HFFc6 (cell line): ENCODE results near the gene SLC4A3. TPM values are rescaled to one million over a fixed set of nuclear protein-coding genes. Genes with fewer than 3 reads are reported as not detected.

Source experiments
- DNase-seq: peaks from one replicate; pipeline ENCODE4 v3.0.0-alpha.2; 2018
- H3K27ac Mint-ChIP-seq: 2 replicates; pipeline ENCODE4 v1.8.0; 2020; ENCODE audit warnings: mild to moderate bottlenecking, mixed read lengths
- H3K27me3 Mint-ChIP-seq: 2 replicates; pipeline ENCODE4 v1.8.0; 2021; ENCODE audit warnings: mild to moderate bottlenecking, moderate library complexity, mixed read lengths; ENCODE audit not compliant: insufficient read depth
- H3K36me3 Mint-ChIP-seq: 2 replicates; pipeline ENCODE4 v1.8.0; 2021; ENCODE audit warnings: low read depth, mixed read lengths
- H3K4me1 Mint-ChIP-seq: 2 replicates; pipeline ENCODE4 v1.8.0; 2020; ENCODE audit warnings: low read depth, mixed read lengths
- H3K4me3 Mint-ChIP-seq: 2 replicates; pipeline ENCODE4 v1.8.0; 2020; ENCODE audit warnings: mild to moderate bottlenecking, moderate library complexity, mixed read lengths
- H3K9me3 Mint-ChIP-seq: 2 replicates; pipeline ENCODE4 v1.8.0; 2020; ENCODE audit warnings: mild to moderate bottlenecking, mixed read lengths
- total RNA-seq, 6 experiments: library from RNA; stranded (reverse); fragmentation: NEBNext Ultra II Directional; extraction: Animal tissue kit (Norgen Biotek cat#: 25700); gene quantifications; 2 replicates in 1 of 6; 3 replicates in 5 of 6; pipeline ENCODE4 v1.2.3, GENCODE V29; 2021
- TF ChIP-seq, protein P1 (sequence below): fragments of 200-600 bp; sonication (generic); IDR thresholded peaks from 2 replicates; pipeline ENCODE4 v1.5.0; 2021; ENCODE audit warnings: antibody characterized with exemption, mild to moderate bottlenecking

The SLC4A3 gene
- total RNA-seq, 6 experiments from 2014 or later, result 3.7 to 13.5 (median 4.3) TPM

GRCh38 chr2:219688560-219689445, 61.4 kb downstream of the SLC4A3 start:
- peak overlapping the region; percentile 98 for H3K27ac Mint-ChIP-seq
- peaks cover 79% of the 10 kb centered on the region for H3K4me1 Mint-ChIP-seq

DNA sequence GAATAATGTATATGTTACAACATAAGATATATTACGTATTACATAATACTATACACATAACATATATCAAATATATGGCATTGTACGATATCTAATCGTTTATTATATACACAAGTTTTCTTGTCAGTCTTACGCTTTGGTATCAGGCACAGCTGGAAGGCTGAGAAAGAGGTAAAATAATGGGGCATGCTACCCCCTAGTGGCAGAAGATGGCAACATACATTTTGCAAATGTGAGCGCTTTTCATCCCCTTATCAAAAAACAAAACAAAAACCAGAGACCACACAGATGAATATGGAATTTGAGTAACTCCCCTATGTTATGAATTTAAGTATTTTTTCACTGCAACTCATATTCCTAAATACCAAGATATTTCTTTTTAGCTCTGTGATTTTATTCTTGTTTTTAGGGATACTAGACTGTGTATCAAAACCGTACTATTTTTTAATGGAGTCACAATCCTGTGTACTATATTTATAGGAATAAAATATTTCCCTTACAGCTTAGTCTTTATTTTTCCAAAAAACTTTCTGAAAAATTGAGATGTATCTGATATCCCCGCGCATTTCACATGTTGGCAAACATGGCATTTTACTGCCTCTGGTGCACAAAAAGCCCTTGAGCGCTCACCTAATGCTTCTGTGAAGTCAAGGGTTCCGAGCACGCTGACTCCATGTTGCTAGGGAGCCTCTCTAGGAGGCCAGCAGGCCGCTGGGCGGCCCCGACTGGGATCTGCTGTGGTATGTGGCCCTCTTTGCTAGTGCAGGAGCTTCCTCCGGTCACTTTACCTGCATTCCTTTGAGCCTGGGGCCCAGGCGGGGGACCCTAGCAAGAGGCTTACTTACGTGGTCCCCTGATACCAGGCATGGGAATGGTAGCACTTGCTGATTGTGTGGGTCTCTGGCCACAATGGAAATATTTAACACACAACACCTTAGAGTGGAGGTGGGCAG, 62.5 kb downstream of the SLC4A3 start:
- H3K36me3 Mint-ChIP-seq, result peaks cover 4% of the 10 kb centered on the region; the same call in 1 of the 2 replicates
- H3K4me3 Mint-ChIP-seq, result peak overlapping the region; percentile 14; the same call in 1 of the 2 replicates
- no peaks in the 10 kb centered on the region for H3K9me3 Mint-ChIP-seq
- peak; percentile 66 for DNase-seq
- peak overlapping the region; percentile 98 for H3K27ac Mint-ChIP-seq
- TF ChIP-seq, protein P1, sequence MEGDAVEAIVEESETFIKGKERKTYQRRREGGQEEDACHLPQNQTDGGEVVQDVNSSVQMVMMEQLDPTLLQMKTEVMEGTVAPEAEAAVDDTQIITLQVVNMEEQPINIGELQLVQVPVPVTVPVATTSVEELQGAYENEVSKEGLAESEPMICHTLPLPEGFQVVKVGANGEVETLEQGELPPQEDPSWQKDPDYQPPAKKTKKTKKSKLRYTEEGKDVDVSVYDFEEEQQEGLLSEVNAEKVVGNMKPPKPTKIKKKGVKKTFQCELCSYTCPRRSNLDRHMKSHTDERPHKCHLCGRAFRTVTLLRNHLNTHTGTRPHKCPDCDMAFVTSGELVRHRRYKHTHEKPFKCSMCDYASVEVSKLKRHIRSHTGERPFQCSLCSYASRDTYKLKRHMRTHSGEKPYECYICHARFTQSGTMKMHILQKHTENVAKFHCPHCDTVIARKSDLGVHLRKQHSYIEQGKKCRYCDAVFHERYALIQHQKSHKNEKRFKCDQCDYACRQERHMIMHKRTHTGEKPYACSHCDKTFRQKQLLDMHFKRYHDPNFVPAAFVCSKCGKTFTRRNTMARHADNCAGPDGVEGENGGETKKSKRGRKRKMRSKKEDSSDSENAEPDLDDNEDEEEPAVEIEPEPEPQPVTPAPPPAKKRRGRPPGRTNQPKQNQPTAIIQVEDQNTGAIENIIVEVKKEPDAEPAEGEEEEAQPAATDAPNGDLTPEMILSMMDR, result peak; percentile 97
- H3K4me1 Mint-ChIP-seq, result peaks cover 67% of the 10 kb centered on the region
- no peaks in the 10 kb centered on the region; the same call in none of the 2 replicates for H3K27me3 Mint-ChIP-seq

More at GRCh38 chr2:219688560-219689445, 61.4 kb downstream of the SLC4A3 start:
- Mint-ChIP-seq H3K27me3 (no peaks in the 10 kb centered on the region; the same call in none of the 2 replicates), H3K4me3 (peak overlapping the region; percentile 80), H3K9me3 (no peaks in the 10 kb centered on the region), H3K36me3 (peaks cover 4% of the 10 kb centered on the region; the same call in 1 of the 2 replicates)
- TF ChIP-seq, protein P1, result no peak
- DNase-seq, result peak; percentile 94

- Mint-ChIP-seq H3K4me1 (peaks cover 52% of the 10 kb centered on the region), H3K4me3 (no peak overlapping the region), H3K27ac (peak overlapping the region; percentile 88; the same call in 1 of the 2 replicates), H3K27me3 (peaks cover 5% of the 10 kb centered on the region), H3K9me3 (no peaks in the 10 kb centered on the region), H3K36me3 (peaks cover 10% of the 10 kb centered on the region)
- TF ChIP-seq, protein P1, result no peak
- no peak for DNase-seq
These were observed 64.1 kb downstream of the SLC4A3 start for GRCh38 chr2:219691571-219691970.

Other genes with a start within 250 kb of the SLC4A3 start
- gene DNPEP, start 239.7 kb upstream of the SLC4A3 start, total RNA-seq, result 10 to 100 TPM; 46.9 to 59.4 (median 53.0) TPM
- under 1 TPM in 5 of 6 experiments, not detected in 1; 0.12 to 0.37 (median 0.19) TPM for gene DES, start 209.3 kb upstream of the SLC4A3 start, total RNA-seq
- gene SPEG, start 192.8 kb upstream of the SLC4A3 start, total RNA-seq, result 10 to 100 TPM; 80.9 to 89.5 (median 84.7) TPM
- gene GMPPA, start 128.7 kb upstream of the SLC4A3 start, total RNA-seq, result 10 to 100 TPM; 68.9 to 85.3 (median 74.1) TPM
- gene ASIC4, start 113.1 kb upstream of the SLC4A3 start, total RNA-seq, result under 1 TPM in 3 of 6 experiments, not detected in 3; 0.05 to 0.19 (median 0.07) TPM
- 100 to 1,000 TPM; 116 to 190 (median 139) TPM for gene CHPF, start 83.8 kb upstream of the SLC4A3 start, total RNA-seq
- 1 to 10 TPM; 2.3 to 2.8 (median 2.7) TPM for gene TMEM198, start 83.6 kb upstream of the SLC4A3 start, total RNA-seq
- 10 to 100 TPM; 60.0 to 85.2 (median 65.8) TPM for gene OBSL1, start 56.1 kb upstream of the SLC4A3 start, total RNA-seq
- gene INHA, start 55.3 kb upstream of the SLC4A3 start, total RNA-seq, result under 1 TPM in 5 of 6 experiments, not detected in 1; 0.14 to 0.45 (median 0.25) TPM
- 10 to 100 TPM; 17.4 to 21.5 (median 18.9) TPM for gene STK11IP, start 29.8 kb upstream of the SLC4A3 start, total RNA-seq